ENCODE data around the gene PHACTR1.

DNA sequence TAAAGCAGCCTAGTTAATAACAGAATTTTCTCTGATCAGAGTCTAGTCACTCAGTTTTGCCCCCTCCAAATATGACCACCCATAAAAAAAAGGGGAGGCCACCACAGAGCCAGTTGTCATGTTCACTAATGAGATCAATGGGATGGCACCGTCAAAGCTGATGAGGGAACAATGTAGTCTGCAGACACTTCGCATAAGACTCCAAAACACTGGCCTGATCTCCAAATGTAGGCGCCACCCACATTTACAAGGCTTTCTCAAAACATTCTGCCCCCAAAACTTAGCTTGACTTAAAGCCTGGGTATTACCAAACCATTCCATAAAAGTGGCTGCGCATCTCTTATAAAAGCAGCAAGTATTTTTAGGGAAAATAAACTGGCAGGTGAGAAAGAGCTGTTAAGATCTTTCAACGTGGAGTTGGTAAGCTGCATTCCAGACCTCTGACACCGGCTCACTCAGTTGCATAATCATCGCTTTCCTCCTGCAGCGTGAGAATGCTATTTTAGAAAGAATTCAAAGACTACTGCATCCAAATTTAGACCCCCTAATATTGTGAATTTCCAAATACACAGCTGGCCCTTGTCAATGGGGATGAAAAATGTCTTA, 552.4 kb downstream of the PHACTR1 start:
- TF ChIP-seq EP300 (IDR thresholded peaks at IDR 0.05; ENCODE audit: borderline replicate concordance) = no peak
- TF ChIP-seq CEBPB (IDR thresholded peaks at IDR 0.05) = peak; percentile 92
- TF ChIP-seq ZBTB7A (IDR thresholded peaks at IDR 0.05; ENCODE audit: low read depth) = no peak
- TF ChIP-seq, protein P1, sequence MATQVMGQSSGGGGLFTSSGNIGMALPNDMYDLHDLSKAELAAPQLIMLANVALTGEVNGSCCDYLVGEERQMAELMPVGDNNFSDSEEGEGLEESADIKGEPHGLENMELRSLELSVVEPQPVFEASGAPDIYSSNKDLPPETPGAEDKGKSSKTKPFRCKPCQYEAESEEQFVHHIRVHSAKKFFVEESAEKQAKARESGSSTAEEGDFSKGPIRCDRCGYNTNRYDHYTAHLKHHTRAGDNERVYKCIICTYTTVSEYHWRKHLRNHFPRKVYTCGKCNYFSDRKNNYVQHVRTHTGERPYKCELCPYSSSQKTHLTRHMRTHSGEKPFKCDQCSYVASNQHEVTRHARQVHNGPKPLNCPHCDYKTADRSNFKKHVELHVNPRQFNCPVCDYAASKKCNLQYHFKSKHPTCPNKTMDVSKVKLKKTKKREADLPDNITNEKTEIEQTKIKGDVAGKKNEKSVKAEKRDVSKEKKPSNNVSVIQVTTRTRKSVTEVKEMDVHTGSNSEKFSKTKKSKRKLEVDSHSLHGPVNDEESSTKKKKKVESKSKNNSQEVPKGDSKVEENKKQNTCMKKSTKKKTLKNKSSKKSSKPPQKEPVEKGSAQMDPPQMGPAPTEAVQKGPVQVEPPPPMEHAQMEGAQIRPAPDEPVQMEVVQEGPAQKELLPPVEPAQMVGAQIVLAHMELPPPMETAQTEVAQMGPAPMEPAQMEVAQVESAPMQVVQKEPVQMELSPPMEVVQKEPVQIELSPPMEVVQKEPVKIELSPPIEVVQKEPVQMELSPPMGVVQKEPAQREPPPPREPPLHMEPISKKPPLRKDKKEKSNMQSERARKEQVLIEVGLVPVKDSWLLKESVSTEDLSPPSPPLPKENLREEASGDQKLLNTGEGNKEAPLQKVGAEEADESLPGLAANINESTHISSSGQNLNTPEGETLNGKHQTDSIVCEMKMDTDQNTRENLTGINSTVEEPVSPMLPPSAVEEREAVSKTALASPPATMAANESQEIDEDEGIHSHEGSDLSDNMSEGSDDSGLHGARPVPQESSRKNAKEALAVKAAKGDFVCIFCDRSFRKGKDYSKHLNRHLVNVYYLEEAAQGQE (IDR thresholded peaks at IDR 0.05; ENCODE audit: low read depth) = no peak
- TF ChIP-seq, protein P2, sequence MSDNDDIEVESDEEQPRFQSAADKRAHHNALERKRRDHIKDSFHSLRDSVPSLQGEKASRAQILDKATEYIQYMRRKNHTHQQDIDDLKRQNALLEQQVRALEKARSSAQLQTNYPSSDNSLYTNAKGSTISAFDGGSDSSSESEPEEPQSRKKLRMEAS (IDR thresholded peaks at IDR 0.05) = no peak
- TF ChIP-seq RAD21 (IDR thresholded peaks at IDR 0.05; ENCODE audit: low read depth) = no peak

Measured in Ishikawa (cell line).